ENCODE measurements around the gene CRISP2. TPM values are rescaled to one million over a fixed set of nuclear protein-coding genes. Genes with fewer than 3 reads are reported as not detected.
"Not testable (repeated sequence)": the region's sequence is repeated elsewhere in the genome, so short reads cannot be mapped to it uniquely, and the experiment has no call there.

CRISP2 gene
- total RNA-seq, 1 donor from 2014 or later, result not detected

- DNase-seq (ENCODE audit: low read depth) (no peak), FAIRE-seq (no peak)
- H3K36me3 ChIP-seq (ENCODE audit: control insufficient read depth, insufficient read depth, low read length), result no peaks in the 10 kb centered on the region
- H3K27me3 ChIP-seq (ENCODE audit: control insufficient read depth, insufficient read depth, low read length), result no peaks in the 10 kb centered on the region
- no peak overlapping the region for H3K4me3 ChIP-seq (ENCODE audit: low read depth, low read length)
- TF ChIP-seq CTCF (IDR thresholded peaks at IDR 0.05; ENCODE audit: insufficient read depth, low read length, severe bottlenecking), result no peak
Measured at GRCh38 chr6:49666930-49667757, 46.2 kb downstream of the CRISP2 start.

DNA sequence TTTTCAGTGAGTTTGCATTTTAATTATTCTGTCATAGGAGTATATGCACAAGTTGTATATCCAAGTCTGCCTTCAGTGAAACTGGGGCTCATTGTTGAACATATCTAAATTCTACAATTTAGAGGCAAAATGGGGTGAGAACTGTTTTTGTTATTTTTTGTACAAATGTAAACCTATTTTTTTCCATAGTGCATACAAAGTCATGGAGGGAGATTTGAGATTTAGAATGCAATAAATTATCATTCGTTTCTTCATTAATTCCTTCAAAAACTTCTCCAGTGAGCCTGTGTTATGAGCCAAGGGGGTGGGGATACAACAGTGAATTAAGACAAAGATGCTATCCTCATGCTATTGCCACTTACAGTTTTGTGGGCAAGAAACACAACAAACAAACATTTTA, 46.9 kb downstream of the CRISP2 start:
- no peaks in the 10 kb centered on the region for H3K36me3 ChIP-seq (ENCODE audit: control insufficient read depth, insufficient read depth, low read length)
- H3K4me3 ChIP-seq (ENCODE audit: low read depth, low read length), result no peak overlapping the region
- TF ChIP-seq CTCF (IDR thresholded peaks at IDR 0.05; ENCODE audit: insufficient read depth, low read length, severe bottlenecking), result no peak
- FAIRE-seq, result no peak
- DNase-seq (ENCODE audit: low read depth), result no peak
- no peaks in the 10 kb centered on the region for H3K27me3 ChIP-seq (ENCODE audit: control insufficient read depth, insufficient read depth, low read length)

- TF ChIP-seq CTCF (IDR thresholded peaks at IDR 0.05; ENCODE audit: insufficient read depth, low read length, severe bottlenecking), result no peak
- no peak for FAIRE-seq
- Histone ChIP-seq H3K4me3 (ENCODE audit: low read depth, low read length) (no peak overlapping the region), H3K36me3 (ENCODE audit: control insufficient read depth, insufficient read depth, low read length) (no peaks in the 10 kb centered on the region), H3K27me3 (ENCODE audit: control insufficient read depth, insufficient read depth, low read length) (no peaks in the 10 kb centered on the region)
- DNase-seq (ENCODE audit: low read depth), result no peak
Measured at GRCh38 chr6:49664817-49665216, 48.5 kb downstream of the CRISP2 start.

DNA sequence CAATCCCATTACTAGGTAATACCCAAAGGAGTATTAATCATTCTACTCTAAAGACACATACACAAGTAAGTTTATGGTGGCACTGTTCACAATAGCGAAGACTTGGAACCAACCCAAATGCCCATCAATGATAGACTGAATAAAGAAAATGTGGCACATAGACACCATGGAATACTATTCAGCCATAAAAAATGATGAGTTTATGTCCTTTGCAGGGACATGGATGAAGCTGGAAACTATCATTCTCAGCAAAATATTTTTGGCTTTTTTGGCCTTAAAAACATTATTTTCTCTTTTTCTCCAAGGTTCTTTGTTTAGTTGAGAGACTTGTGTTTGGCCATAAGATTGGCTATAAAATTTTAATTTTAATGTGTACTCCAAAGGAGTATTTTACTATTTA, 49.3 kb downstream of the CRISP2 start:
- not testable (repeated sequence) for H3K27me3 ChIP-seq (ENCODE audit: control insufficient read depth, insufficient read depth, low read length); FAIRE-seq; DNase-seq (ENCODE audit: low read depth); H3K4me3 ChIP-seq (ENCODE audit: low read depth, low read length); H3K36me3 ChIP-seq (ENCODE audit: control insufficient read depth, insufficient read depth, low read length)

DNA sequence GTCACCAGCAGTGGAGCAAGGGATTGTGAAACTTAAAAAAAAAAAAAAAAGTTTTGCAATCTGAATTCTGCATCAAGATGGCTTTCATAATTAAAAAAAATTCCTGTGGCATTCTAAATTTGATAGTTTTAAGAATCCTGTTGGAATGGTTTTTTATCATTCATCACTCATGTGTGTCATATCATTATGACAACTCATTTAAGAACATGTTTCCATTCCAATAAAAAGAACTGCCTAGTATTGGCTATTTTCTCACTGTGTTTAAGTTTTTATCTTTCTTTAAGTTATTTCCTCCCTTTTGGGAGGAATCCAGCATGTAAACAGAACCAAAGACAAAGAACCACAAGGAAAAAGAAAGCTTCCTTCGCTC, 50.5 kb downstream of the CRISP2 start:
- no peaks in the 10 kb centered on the region for H3K27me3 ChIP-seq (ENCODE audit: control insufficient read depth, insufficient read depth, low read length)
- no peak for DNase-seq (ENCODE audit: low read depth)
- no peaks in the 10 kb centered on the region for H3K36me3 ChIP-seq (ENCODE audit: control insufficient read depth, insufficient read depth, low read length)
- no peak for TF ChIP-seq CTCF (IDR thresholded peaks at IDR 0.05; ENCODE audit: insufficient read depth, low read length, severe bottlenecking)
- no peak overlapping the region for H3K4me3 ChIP-seq (ENCODE audit: low read depth, low read length)
- no peak for FAIRE-seq

GRCh38 chr6:49662231-49662891, 51.0 kb downstream of the CRISP2 start:
- H3K4me3 ChIP-seq (ENCODE audit: low read depth, low read length), result no peak overlapping the region
- FAIRE-seq (no peak), DNase-seq (ENCODE audit: low read depth) (no peak)
- no peaks in the 10 kb centered on the region for H3K27me3 ChIP-seq (ENCODE audit: control insufficient read depth, insufficient read depth, low read length)
- no peak for TF ChIP-seq CTCF (IDR thresholded peaks at IDR 0.05; ENCODE audit: insufficient read depth, low read length, severe bottlenecking)
- no peaks in the 10 kb centered on the region for H3K36me3 ChIP-seq (ENCODE audit: control insufficient read depth, insufficient read depth, low read length)
